IPS DF 4.7 (cell line): ENCODE measurements around the gene BRME1.

ENCODE experiments used
- DNase-seq: peaks from one replicate; pipeline ENCODE4 v3.0.0-alpha.2; 2013; ENCODE audit warnings: low spot score; ENCODE audit errors: extremely low read depth

Gene BRME1

DNA sequence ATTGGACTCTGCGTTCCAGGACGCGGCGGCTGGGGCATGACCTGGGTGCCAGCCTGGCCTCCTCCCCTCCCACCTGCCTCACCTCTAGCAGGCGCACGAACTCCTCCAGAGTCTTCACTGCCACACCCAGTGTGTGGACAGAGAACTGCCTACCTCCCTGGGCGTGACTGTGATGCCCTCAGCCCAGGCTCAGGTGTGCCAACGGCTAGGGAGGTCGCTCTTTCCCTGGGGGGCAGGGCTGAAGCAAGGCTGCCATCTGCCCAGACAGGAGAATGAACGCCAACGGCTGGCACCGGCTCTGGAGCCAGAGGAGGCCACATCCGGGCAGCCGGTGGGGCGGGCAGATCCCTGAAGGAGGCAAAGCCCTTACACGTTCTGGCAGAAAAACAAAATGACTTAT is 17.6 kb downstream of the BRME1 start:
- DNase-seq, result no peak

DNA sequence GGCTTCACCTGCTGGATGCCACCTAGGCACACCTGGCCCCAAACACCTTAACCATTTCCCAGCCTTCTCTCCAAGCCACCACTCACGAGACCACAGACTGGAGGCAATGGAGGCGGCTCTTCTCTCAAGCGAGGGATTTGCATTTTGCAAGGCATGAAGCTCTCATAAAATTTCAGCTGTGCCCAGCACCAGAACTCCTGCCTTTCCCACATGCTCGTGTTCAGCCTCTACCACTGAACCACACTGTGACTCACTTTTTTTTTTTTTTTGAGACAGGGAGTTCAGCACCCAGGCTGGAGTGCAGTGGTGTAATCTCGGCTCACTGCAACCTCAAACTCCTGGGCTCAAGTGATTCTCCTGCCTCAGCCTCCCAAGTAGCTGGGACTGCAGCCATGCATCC is 18.4 kb downstream of the BRME1 start:
- no peak for DNase-seq

DNA sequence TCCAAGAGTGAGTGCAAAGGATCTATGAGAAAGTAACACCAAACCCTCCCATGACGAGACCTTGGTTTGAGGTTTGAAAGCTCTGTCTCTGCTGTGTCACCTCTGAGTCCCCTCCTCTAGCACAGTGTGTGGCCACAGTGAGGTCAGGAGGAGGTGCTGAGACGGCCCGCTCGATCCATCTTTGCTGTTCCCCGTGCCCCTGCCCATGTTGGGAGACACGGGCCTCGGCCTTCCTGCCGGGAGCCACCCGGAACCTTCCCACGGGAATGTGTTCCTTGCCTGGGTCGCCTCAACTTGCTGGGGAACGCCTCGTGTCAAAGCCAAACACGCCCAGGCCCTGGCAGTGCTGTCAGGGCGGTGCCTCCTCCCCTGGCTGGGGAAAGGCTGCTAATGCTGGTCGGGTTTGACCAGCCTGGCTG is 18.9 kb downstream of the BRME1 start:
- DNase-seq, result no peak

DNA sequence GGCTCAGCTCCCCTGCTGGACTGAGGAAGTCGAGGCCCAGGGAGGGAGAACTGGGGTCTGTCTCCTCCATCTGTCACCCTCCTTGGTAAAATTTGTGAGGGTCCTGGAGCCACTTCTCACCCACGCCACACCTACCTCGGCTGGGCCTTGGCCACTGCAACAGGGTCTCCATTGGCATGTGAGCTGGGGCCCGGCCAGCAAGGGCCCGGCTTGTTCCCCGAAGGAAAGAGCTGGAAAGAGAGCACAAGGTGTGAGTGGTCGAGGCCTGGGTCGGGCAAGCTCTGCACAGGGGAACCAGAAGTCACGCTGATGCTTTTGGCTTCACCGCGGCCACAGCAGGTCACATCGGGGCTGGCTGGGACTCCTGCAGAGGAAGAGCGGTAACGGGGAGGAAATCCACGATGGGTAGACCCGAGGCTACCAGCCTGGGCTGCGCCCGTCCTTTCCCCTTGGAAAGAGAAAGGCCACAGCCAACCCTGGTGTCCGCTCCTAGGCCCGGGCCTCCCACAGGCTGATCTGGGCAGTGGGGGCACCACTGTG is 20.0 kb downstream of the BRME1 start:
- no peak for DNase-seq

GRCh38 chr19:13884726-13885591 is 21.0 kb downstream of the BRME1 start:
- DNase-seq, result no peak

DNA sequence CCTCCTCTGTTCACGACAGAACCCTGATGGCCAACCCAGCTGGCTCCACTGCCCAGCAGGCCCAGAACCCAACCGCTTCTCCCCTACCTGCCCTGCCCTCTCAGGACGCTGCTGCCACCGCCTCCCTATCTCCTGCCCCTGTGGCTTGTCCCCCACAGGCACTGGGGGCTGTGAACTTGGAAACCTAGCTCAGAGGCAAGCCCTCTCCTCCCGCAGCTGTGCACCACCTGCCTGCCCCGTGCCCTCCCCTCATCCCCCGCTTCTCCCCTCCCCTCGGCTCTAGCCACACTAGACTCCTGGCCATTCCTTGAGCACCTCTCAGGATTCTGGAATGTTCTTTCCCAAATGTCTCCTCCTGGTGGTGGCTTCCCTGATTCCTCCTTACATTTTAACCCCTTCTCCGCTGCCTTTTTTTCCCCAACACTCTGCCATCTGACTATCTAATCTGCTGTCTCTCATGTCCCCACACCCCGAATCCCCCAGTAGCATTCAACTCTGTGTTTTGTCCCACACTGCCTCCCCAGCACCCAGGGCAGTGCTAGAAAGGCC is 22.3 kb downstream of the BRME1 start:
- no peak for DNase-seq

DNA sequence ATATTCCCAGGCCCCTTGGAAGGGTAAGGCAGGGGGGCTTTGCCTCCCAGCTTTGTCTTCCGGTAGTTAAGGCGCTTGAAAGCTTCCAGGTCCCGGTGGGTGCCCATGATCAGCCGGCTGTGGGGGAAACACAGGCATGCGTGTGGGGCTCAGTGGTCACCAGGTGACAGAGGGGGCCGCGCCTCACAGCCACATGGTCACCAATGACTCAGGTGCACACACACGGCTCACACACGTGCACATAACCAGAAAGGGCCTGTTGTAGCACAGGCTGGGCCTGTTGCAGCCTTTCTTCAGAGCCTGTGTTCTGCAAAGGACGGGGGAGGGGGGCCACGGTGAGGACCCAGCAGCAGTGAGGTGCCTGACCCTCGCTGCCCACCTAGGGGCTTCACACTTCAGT is 23.1 kb downstream of the BRME1 start:
- no peak for DNase-seq

GRCh38 chr19:13882419-13882795 is 23.5 kb downstream of the BRME1 start:
- no peak for DNase-seq

DNA sequence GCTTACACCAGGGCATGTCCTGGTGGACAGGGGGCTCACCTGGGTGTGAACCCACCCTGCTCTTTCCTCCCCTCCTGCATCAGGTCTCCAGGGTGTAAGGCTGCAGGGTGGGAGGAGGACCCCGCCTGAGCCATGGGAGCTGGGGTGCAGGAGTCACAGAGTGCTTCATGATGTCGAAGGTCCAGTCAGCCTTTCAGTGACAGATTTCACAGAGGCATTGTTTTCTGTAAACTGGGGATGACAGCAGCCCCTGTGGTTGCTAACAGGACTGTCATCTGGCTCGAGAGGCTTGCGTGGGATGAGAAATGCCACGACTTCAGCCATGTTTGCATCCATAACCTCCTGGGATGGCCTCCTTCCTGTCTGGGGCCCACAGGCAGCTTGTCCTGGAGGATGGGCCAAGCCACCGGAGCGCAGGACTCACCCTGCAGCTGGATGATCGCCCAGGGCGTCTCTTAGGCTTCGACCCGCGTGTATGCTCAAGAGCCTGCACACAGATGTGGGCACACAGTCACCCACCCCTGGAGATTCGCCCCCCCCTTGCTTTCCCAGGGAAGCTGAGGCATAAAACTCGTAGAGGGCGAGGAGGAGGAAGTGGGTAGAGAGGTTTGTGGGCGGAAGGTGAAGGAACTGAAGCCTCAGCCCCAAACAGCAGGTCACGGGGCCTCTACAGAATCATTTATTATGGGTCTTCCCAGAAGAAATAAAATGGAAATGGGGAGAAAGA is 24.1 kb downstream of the BRME1 start:
- no peak for DNase-seq

DNA sequence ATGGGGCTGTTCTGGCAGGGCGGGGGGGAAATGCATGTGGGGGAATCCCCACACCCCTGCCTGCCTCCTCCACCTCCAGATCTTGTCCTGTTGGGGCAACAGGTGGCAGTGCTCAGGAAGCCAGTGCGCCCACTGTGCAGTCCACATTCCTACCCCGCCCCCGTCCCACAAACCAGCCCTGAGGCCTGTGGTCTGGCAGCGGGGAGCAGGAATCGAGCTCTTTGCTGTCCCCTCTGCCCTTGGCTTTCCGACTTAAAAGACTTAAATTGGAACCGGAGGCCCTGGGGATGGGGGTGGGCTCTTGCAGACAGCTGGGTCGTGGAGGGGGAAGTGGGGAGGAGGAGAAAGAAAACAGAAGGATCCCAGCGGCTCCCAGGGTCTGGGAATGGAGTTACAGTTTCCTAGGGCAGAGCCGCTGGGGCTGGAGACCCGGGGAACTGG is 24.6 kb downstream of the BRME1 start:
- no peak for DNase-seq

GRCh38 chr19:13880059-13881043 is 25.6 kb downstream of the BRME1 start:
- DNase-seq, result peak; percentile 90

GRCh38 chr19:13877303-13877702 is 28.6 kb downstream of the BRME1 start:
- DNase-seq, result no peak

- DNase-seq, result no peak
Measured at GRCh38 chr19:13876834-13877233, 29.1 kb downstream of the BRME1 start, which contains the start of gene NANOS3. TSS of gene NANOS3 (plus strand) at chr19:13877134. CDS start at chr19:13877249, 115 bp downstream.

DNA sequence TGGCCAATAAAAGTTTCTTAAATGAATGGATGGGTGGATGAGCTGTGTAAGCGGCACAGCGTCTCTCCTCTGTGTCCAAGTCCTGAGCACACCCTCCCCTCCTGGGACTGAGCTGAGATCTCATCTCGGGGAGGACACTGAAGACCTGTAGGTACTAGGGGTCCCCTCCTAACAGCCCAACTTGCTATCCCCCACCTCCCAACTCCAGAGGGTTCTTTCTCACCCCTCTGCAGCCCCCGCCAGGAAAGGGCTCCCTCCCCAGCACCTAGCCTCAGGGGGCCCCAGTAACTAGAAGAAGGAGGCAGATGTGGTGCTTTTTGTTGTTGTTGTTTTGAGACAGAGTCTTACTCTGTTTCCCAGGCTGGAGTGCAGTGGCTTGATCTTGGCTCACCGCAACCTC is 30.1 kb downstream of the BRME1 start:
- DNase-seq, result no peak

GRCh38 chr19:13873834-13874515 is 31.9 kb downstream of the BRME1 start:
- no peak for DNase-seq

DNA sequence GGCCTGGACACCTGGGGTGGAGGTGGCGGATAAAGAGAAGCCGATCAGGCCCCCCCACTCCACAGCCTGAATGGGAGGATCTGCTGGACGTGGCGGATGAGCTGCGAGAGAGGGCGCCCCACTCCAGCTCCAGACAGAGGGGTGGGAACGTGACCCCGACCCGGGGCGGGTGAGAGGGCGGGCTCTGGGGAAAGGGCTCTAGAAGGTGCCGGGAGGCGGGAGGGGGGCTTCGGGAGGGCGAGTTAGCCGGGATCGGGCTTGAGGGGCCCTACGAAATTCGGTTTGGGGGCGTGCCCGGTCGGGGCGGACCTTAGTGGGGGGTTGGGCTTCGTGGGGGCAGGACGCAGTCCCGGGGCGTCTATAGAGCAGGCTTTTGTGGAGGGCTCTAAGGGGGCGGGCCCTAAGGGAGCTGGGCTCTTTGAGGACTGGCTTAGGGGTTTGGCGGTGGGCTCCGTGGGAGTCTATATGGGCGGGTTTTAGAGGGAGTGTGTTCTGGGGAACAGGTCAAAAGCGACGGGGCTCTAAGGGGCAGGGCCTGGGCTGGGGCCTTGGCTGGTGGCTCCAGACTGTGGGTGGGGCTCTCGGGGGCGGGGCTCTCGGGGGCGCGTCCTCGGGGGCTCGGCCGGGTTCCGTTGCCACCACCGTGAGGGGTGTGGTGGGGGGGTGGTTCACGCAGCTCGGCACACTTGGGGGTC is 33.1 kb downstream of the BRME1 start:
- no peak for DNase-seq

DNA sequence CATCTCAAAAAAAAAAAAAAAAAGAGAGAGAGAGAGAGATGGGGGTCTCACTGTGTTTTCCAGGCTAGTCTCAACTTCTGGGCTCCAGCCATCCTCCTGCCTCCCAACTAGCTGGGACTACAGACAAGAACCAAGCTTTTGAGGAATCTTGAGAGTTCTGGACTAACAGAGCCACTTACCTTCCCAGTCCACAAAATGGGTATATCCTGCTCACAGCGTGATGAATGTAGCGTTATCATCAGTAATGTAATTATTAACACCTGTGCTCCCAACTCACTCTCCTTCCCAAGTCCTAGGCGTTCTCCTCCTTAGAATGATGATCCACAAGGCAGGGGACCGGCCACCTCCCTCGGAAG is 33.6 kb downstream of the BRME1 start:
- DNase-seq, result no peak

GRCh38 chr19:13870873-13871272 is 35.0 kb downstream of the BRME1 start:
- no peak for DNase-seq

- no peak for DNase-seq
Measured at GRCh38 chr19:13869281-13869680, 36.6 kb downstream of the BRME1 start.

DNA sequence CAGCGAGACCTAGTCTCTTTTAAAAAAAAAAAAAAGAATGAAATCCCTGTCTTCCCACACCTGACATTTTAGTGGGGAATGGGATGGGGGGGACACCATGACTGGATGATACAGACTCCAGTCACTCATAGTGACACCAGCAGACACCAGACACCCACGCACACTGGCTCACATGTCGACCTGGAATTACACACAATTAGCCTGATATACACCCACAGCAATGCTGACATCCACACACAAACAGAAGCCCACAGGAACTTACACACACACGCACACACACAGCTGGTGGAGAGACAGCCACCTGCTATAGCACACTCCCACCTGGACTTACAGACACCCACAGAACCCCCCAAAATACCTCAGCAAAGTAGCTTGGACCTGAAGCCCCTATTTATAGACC is 37.3 kb downstream of the BRME1 start:
- DNase-seq, result no peak
